Stimulated activated CD8-positive, alpha-beta memory T cell treated with anti-CD3 and anti-CD28 coated beads, Interleukin-15, amount 100 ng/mL, for 24 hours (primary cell): Measurements from ENCODE around the gene TCF25.

Experiments used
- DNase-seq: peaks from one replicate; pipeline ENCODE4 v3.0.0-alpha.2; 2020; ENCODE audit warnings: low read depth

Gene TCF25

GRCh38 chr16:89949121-89949742 is 75.8 kb downstream of the TCF25 start:
- no peak for DNase-seq

GRCh38 chr16:89949756-89950155 is 76.4 kb downstream of the TCF25 start:
- no peak for DNase-seq

DNA sequence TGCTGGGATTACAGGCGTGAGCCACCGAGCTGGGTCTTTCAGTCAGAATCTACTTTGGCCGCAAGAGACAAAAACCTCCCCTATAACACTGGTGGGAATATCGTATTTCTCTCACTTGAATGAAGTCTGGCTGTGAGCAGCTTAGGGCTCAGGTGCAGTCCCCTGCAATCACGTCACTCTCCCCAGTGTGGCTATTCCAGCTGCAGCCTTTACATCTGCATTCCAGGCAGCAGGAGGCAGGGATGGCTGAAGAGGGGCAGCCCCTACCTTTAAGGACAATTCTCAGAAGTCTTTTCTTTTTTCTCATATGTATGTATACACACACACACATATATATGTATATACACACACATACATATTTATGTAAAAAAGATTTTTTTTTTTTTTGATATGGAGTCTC is 78.1 kb downstream of the TCF25 start:
- DNase-seq, result no peak

GRCh38 chr16:89952049-89952448 is 78.7 kb downstream of the TCF25 start:
- no peak for DNase-seq

GRCh38 chr16:89952551-89952950 is 79.2 kb downstream of the TCF25 start:
- DNase-seq, result no peak

DNA sequence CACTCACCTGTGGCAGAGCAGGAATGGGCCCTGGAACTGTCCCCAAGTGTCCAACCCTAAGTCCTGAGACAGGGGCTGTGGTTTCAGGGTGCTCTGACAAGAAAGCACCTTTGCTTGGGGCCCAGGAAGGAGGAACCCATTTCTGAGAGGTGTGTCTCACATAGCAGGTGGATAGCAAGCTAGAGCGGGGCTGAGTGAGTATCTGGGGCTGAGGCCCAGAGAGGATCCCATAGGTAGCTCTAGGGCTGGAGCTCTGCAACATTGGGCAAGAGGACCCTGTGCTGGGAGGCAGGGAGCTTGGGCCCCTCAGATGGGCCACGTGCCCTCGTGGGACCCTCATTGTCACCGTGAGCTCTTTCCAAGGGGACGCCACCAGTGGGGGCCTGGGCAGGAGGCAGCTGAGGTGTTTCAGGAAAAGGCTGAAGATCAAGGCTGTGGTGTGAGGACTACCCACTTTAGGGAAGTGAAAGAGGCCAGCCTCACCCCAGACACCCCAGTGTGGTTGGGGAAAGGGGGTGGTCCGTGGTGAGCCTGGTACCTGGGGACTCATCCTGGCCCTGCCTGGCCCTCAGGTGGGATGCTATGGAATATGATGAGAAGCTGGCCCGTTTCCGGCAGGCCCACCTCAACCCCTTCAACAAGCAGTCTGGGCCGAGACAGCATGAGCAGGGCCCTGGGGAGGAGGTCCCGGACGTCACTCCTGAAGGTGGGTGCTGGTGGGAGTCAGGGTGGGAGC is 80.4 kb downstream of the TCF25 start:
- DNase-seq, result no peak

- no peak for DNase-seq
Measured at GRCh38 chr16:89954462-89954861, 81.1 kb downstream of the TCF25 start.

GRCh38 chr16:89955001-89955685 is 81.8 kb downstream of the TCF25 start:
- no peak for DNase-seq

DNA sequence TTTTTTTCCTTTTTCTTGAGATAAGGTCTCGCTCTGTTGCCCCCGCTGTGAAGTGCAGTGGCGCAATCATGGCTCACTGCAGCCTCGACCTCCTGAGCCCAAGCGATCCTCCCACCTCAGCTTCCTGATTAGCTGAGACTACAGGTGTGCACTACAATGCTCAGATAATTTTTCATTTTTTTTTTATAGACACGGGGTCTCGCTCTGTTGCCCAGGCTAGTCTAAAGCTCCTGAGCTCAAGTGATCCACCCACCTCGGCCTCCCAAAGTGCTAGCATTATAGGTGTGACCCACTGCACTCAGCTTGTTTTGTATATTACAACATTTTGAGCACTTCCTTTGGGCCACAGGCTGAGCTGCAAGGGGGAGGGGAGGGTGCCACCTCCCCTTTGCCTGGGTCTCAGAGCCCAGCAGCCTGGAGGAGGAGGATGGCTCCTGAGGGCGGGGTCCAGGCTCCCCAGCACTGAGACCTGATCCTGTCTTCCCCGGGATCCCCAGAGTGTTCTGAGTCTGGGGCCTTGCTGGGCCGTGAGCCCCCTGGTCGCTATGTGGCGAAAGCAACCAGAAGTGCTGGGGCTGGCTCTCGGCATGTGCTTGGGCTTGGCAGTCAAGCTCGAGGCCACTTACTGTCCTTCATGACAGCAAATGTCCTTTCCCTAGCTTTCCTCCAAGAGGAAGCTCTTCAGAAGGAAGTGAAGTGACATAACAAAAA is 83.3 kb downstream of the TCF25 start:
- no peak for DNase-seq

- no peak for DNase-seq
Measured at GRCh38 chr16:89957216-89957785, 83.9 kb downstream of the TCF25 start.

DNA sequence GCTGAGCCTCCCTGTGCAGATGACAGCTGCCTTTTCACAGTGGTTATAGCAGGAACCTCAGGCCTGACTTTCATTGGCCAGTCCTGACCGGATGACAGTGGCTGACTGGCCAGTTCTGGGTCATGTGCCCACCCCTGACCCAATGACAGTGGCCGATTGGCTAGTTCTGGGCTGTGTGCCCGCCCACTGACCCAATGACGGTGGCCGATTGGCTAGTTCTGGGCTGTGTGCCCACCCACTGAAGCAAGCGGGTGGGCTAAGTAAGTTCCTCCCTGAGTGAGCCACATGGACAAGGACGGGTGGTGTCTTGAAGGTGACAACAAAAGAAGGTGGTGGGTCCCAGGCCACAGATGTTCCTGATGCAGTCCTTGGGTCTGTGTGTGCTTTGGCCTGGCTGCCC is 84.7 kb downstream of the TCF25 start:
- DNase-seq, result no peak

DNA sequence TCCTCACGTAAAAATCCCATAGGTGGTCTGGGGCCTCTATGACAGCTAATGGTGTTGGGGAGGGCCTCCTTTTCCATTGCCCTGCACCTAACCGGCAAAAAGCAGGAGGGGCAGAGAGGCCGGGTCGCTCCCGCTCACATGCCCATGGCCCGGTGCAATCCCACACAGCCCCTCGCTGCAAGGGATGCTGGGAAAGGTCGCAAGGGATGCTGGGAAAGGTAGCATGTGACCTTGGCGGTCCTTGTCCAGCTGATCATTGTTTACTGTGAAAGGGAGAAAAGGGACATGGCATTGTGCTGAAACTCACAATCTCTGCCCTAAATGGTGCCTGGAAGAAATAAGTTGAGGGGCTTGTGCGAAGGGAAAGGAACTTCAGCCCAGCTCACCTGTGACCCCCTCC is 85.2 kb downstream of the TCF25 start:
- no peak for DNase-seq

DNA sequence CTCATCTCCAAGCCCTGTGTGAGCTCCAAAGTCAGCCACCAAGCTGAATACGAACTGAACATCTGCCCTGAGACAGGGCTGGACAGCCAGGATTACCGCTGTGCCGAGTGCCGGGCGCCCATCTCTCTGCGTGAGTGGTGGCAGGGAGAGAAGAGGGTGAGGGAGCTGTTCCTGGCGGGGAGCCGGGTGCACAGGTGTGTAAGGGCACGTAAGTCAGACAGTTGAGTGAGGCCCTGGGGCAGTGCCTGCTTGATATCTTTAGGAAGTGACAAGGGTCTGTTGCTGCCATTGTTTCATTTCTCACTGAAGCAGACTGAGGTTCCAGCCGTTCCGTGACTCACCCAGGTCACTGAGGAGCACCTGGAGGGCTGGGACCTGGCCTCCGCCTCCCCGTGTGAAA is 87.6 kb downstream of the TCF25 start:
- DNase-seq, result no peak
